Right lobe of liver (tissue), 4 donors: ENCODE data around the gene ADAMTS3.

Source experiments
- POLR2A ChIP-seq: fragments of 450-650 bp; IDR thresholded peaks from one replicate; pipeline ENCODE4 v1.6.1; 2017; ENCODE audit warnings: antibody characterized with exemption, mild to moderate bottlenecking
- TF ChIP-seq, protein P1 (sequence below), 4 donors: fragments of 200-600 bp in 3 of 4; fragments of 450-650 bp in 1 of 4; IDR thresholded peaks; one replicate each; pipeline versions ENCODE4 v1.5.1 to v1.8.0; 2016 to 2022; ENCODE audit warnings: antibody characterized with exemption in 4 of 4, mild to moderate bottlenecking in 2 of 4
- donor health status: DM: no; HTN: no; CAD: no.
- donor health status: DM: no; HTN: no; CAD: no.
- donor health status: DM: no; HTN: yes; CAD: no.

DNA sequence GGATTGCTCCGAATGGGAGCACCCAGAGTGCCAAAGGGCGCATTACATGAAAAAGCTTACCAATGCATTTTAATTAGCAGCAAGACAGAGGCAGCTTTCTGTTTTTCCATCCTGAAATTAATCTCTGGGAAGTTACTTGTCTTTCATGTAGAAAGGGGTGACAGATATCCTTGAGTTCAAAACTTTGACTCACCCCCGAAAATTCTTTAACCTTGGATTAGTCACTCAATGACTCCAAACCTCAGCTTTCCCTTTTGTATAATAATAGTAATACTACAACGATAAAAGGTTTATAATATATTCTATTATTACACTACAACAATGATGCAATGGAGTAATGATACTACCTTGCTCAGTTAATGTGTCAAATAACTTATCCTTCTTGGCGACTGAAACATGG lies 126.3 kb downstream of the ADAMTS3 start:
- TF ChIP-seq, protein P1, sequence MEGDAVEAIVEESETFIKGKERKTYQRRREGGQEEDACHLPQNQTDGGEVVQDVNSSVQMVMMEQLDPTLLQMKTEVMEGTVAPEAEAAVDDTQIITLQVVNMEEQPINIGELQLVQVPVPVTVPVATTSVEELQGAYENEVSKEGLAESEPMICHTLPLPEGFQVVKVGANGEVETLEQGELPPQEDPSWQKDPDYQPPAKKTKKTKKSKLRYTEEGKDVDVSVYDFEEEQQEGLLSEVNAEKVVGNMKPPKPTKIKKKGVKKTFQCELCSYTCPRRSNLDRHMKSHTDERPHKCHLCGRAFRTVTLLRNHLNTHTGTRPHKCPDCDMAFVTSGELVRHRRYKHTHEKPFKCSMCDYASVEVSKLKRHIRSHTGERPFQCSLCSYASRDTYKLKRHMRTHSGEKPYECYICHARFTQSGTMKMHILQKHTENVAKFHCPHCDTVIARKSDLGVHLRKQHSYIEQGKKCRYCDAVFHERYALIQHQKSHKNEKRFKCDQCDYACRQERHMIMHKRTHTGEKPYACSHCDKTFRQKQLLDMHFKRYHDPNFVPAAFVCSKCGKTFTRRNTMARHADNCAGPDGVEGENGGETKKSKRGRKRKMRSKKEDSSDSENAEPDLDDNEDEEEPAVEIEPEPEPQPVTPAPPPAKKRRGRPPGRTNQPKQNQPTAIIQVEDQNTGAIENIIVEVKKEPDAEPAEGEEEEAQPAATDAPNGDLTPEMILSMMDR (IDR thresholded peaks at IDR 0.05) = no peak
- TF ChIP-seq POLR2A = no peak
